Trophoblast cell (in vitro differentiated cells and primary cell): Measurements from ENCODE around the gene CAPN8.
A peak's percentile ranks its signal among the peaks of the same experiment; 100 is the strongest.

Source experiments
- DNase-seq, 2 donors: peaks; one replicate each; pipeline ENCODE4 v3.0.0-alpha.2; 2016
- H2AFZ ChIP-seq: 2 replicates; pipeline ENCODE4 v1.6.1; 2013; ENCODE audit warnings: low read length, moderate library complexity, mild to moderate bottlenecking; ENCODE audit not compliant: insufficient read depth, poor library complexity
- H2AK5ac ChIP-seq: 2 replicates; pipeline ENCODE4 v1.6.1; 2013; ENCODE audit warnings: mild to moderate bottlenecking, low read length
- H2BK120ac ChIP-seq: 2 replicates; pipeline ENCODE4 v1.6.1; 2013; ENCODE audit warnings: low read length, mild to moderate bottlenecking, moderate library complexity; ENCODE audit not compliant: insufficient read depth, poor library complexity
- H2BK12ac ChIP-seq: 2 replicates; pipeline ENCODE4 v1.6.1; 2013; ENCODE audit warnings: mild to moderate bottlenecking, low read length, moderate library complexity
- H2BK5ac ChIP-seq: 2 replicates; pipeline ENCODE4 v1.6.1; 2013; ENCODE audit warnings: low read length, low read depth, moderate library complexity, mild to moderate bottlenecking; ENCODE audit not compliant: poor library complexity
- H3K14ac ChIP-seq: 2 replicates; pipeline ENCODE4 v1.6.1; 2013; ENCODE audit warnings: mild to moderate bottlenecking, low read length
- H3K18ac ChIP-seq: 2 replicates; pipeline ENCODE4 v1.6.1; 2013; ENCODE audit warnings: mild to moderate bottlenecking, low read length
- H3K23ac ChIP-seq: 2 replicates; pipeline ENCODE4 v1.6.1; 2013; ENCODE audit warnings: low read length
- H3K27ac ChIP-seq: 2 replicates; pipeline ENCODE4 v1.5.1; 2013; ENCODE audit warnings: low read depth, mild to moderate bottlenecking, inconsistent platforms, low read length, moderate library complexity
- H3K27me3 ChIP-seq: 2 replicates; pipeline ENCODE4 v1.6.1; 2013; ENCODE audit warnings: inconsistent platforms, mild to moderate bottlenecking, low read length, moderate library complexity; ENCODE audit not compliant: insufficient read depth
- H3K36me3 ChIP-seq, 2 experiments: 1 replicate in 1 of 2; 2 replicates in 1 of 2; pipeline ENCODE4 v1.6.1; 2013; ENCODE audit warnings: low read length in 2 of 2, mild to moderate bottlenecking in 2 of 2, moderate library complexity in 1 of 2; ENCODE audit not compliant: insufficient read depth in 2 of 2, control insufficient read depth in 1 of 2
- H3K4ac ChIP-seq: 2 replicates; pipeline ENCODE4 v1.6.1; 2013; ENCODE audit warnings: low read depth, mild to moderate bottlenecking, low read length, moderate library complexity
- H3K4me1 ChIP-seq, 2 experiments: 1 replicate in 1 of 2; 2 replicates in 1 of 2; pipeline ENCODE4 v1.6.1; 2013; ENCODE audit warnings: low read length in 2 of 2, mild to moderate bottlenecking in 2 of 2, moderate library complexity in 1 of 2; ENCODE audit not compliant: insufficient read depth in 2 of 2, control insufficient read depth in 1 of 2
- H3K4me2 ChIP-seq: 2 replicates; pipeline ENCODE4 v1.6.1; 2013; ENCODE audit warnings: inconsistent platforms, mild to moderate bottlenecking, low read length, moderate library complexity
- H3K4me3 ChIP-seq: 2 replicates; pipeline ENCODE4 v1.5.1; 2013; ENCODE audit warnings: mild to moderate bottlenecking, low read depth, low read length, inconsistent platforms
- H3K79me1 ChIP-seq: one replicate; pipeline ENCODE4 v1.6.1; 2013; ENCODE audit warnings: low read length
- H3K79me2 ChIP-seq: 2 replicates; pipeline ENCODE4 v1.6.1; 2013; ENCODE audit warnings: low read length, mild to moderate bottlenecking; ENCODE audit not compliant: control insufficient read depth, insufficient read depth, poor library complexity
- H3K9ac ChIP-seq: 2 replicates; pipeline ENCODE4 v1.6.1; 2013; ENCODE audit warnings: mild to moderate bottlenecking, low read length
- H3K9me3 ChIP-seq: 2 replicates; pipeline ENCODE4 v1.6.1; 2013; ENCODE audit warnings: low read depth, mild to moderate bottlenecking, control low read depth, inconsistent platforms, low read length; ENCODE audit not compliant: insufficient read depth
- H4K12ac ChIP-seq: 2 replicates; pipeline ENCODE4 v1.6.1; 2013; ENCODE audit warnings: low read depth, mild to moderate bottlenecking, low read length, moderate library complexity
- H4K8ac ChIP-seq: 2 replicates; pipeline ENCODE4 v1.6.1; 2013; ENCODE audit warnings: low read depth, mild to moderate bottlenecking, low read length, moderate library complexity
- H4K91ac ChIP-seq: one replicate; pipeline ENCODE4 v1.6.1; 2013; ENCODE audit warnings: low read depth, mild to moderate bottlenecking, low read length, moderate library complexity
- WGBS: extraction: QIAGEN DNeasy Blood & Tissue Kit; methylation state at CpG from one replicate; pipeline ENCODE4 v1.1.7; 2013; ENCODE audit warnings: missing lambda C conversion rate; ENCODE audit not compliant: insufficient read length, insufficient coverage; ENCODE audit errors: extremely low coverage; 5-methylcytosine and 5-hydroxymethylcytosine counted together

Gene CAPN8

DNA sequence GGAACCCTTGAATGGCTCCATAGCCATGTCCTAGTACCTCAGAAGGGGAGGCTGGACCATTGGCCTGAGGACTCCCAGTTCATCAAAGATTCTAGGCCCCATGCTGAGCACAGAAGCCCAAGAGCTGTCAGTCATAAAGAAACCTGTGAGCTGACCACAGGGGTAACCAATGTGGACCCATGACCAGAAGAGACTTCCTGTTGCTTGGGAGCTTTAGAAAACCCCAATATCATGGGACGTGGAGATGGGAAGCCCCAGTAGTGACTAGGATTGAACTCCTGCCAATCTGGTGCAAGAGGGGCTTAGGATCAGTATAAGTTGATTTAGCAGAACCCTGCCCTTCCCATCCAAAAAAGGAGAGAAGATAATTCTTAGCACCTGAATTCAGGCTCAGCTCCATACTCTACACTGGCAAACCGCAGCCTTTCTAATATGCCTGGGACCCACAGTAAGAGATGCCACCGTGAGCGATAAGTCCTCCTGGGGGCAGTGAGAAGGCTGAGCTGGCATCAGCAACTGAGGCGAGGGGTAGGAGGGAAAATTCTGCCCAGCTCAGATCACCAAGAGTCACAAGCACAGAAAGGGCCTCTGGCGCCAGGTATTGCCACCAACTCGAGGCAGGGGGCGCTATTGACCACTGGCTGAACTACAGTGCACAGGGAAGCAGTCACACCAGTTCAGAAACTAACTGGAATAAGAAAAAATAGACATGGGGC lies 108.9 kb downstream of the CAPN8 start:
- no CpG with 5 or more reads among the region's 8 CpGs for WGBS

DNA sequence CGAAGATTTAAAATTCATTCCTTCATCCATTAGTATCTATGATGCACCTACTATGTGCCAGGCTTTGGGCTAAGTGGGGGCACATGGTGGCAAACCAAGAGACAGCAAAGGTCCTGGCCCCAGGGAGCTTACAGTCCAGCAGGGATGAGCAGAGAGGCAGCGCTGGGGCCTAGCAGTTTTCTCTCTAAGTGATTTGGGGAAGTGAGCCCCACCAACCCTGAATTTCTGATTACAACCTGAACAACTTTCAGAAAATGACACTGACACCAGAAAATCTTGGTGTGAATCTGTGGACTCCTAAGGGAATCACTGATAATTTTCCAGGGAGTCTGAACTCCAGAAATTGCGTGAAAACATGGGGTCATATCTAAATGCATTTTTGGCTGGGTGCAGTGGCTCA lies 111.5 kb downstream of the CAPN8 start:
- WGBS, result no CpG with 5 or more reads among the region's 3 CpGs
- H3K79me2 ChIP-seq, result no peaks in the 10 kb centered on the region

More for the DNA sequence above, 108.9 kb downstream of the CAPN8 start:
- no peaks in the 10 kb centered on the region for H3K4me1 ChIP-seq
- H3K79me1 ChIP-seq, result no peaks in the 10 kb centered on the region
- H4K91ac ChIP-seq, result no peak overlapping the region
- no peak overlapping the region for H3K27ac ChIP-seq
- no peak overlapping the region for H2AK5ac ChIP-seq
- H2BK120ac ChIP-seq, result no peak overlapping the region
- H3K4me2 ChIP-seq, result no peak overlapping the region
- H3K14ac ChIP-seq, result no peak overlapping the region
- no peak overlapping the region for H3K4me3 ChIP-seq
- H3K18ac ChIP-seq, result no peak overlapping the region
- no peak overlapping the region for H2BK12ac ChIP-seq
- H2BK5ac ChIP-seq, result no peak overlapping the region
- peak; percentile 21 to 72 for DNase-seq
- no peak overlapping the region for H3K9ac ChIP-seq
- no peak overlapping the region for H4K8ac ChIP-seq
- no peaks in the 10 kb centered on the region for H3K79me2 ChIP-seq
- no peaks in the 10 kb centered on the region for H3K9me3 ChIP-seq
- H3K23ac ChIP-seq, result no peak overlapping the region
- no peaks in the 10 kb centered on the region for H3K27me3 ChIP-seq
- H4K12ac ChIP-seq, result no peak overlapping the region
- no peak overlapping the region for H2AFZ ChIP-seq
- H3K36me3 ChIP-seq, result no peaks in the 10 kb centered on the region
- no peak overlapping the region for H3K4ac ChIP-seq

DNA sequence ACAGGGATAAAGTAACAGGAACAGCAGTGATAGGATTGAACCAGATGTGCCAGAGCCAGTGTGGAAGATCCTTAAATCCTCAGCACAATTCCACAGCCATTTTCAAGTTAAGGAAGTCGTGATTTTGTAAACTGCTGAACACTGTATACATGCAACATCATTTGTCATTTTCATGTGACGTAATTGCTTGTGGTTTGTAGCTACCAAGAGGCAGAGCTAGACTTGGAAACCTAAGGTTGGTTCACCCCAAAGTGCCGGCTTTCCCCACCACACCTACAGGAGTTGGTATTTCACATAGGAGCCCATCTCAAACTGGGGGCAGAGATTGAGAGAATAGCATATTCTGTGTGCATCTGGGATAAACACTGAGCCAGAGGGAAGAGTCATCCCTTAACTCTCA lies 113.9 kb downstream of the CAPN8 start:
- H3K18ac ChIP-seq, result no peak overlapping the region
- H3K4me3 ChIP-seq, result no peak overlapping the region
- H4K91ac ChIP-seq, result no peak overlapping the region
- H2BK12ac ChIP-seq, result no peak overlapping the region
- H2AFZ ChIP-seq, result no peak overlapping the region
- no peaks in the 10 kb centered on the region for H3K79me2 ChIP-seq
- H3K4me2 ChIP-seq, result no peak overlapping the region
- H3K4ac ChIP-seq, result no peak overlapping the region
- no peak overlapping the region for H4K8ac ChIP-seq
- H3K14ac ChIP-seq, result no peak overlapping the region
- H3K9ac ChIP-seq, result no peak overlapping the region
- no peak overlapping the region for H4K12ac ChIP-seq
- H3K27me3 ChIP-seq, result no peaks in the 10 kb centered on the region
- H3K9me3 ChIP-seq, result no peaks in the 10 kb centered on the region
- no peaks in the 10 kb centered on the region for H3K4me1 ChIP-seq
- H2BK5ac ChIP-seq, result no peak overlapping the region
- no CpG with 5 or more reads among the region's 3 CpGs for whole genome bisulfite sequencing
- H3K23ac ChIP-seq, result no peak overlapping the region
- no peak overlapping the region for H2BK120ac ChIP-seq
- H3K36me3 ChIP-seq, result no peaks in the 10 kb centered on the region
- no peak overlapping the region for H2AK5ac ChIP-seq
- H3K27ac ChIP-seq, result no peak overlapping the region
- no peak for DNase-seq
- no peaks in the 10 kb centered on the region for H3K79me1 ChIP-seq

More for the DNA sequence above, 111.5 kb downstream of the CAPN8 start:
- Histone ChIP-seq H2BK120ac (no peak overlapping the region), H3K27ac (no peak overlapping the region), H4K12ac (no peak overlapping the region), H3K79me1 (no peaks in the 10 kb centered on the region), H3K14ac (no peak overlapping the region), H3K4me3 (no peak overlapping the region), H2BK5ac (no peak overlapping the region), H4K8ac (no peak overlapping the region), H3K9ac (no peak overlapping the region), H3K18ac (no peak overlapping the region), H3K27me3 (no peaks in the 10 kb centered on the region), H3K4ac (no peak overlapping the region), H3K9me3 (no peaks in the 10 kb centered on the region), H3K4me1 (no peaks in the 10 kb centered on the region), H2BK12ac (no peak overlapping the region), H4K91ac (no peak overlapping the region), H2AFZ (no peak overlapping the region), H3K4me2 (no peak overlapping the region), H2AK5ac (no peak overlapping the region), H3K36me3 (no peaks in the 10 kb centered on the region), H3K23ac (no peak overlapping the region)
- DNase-seq, result no peak

DNA sequence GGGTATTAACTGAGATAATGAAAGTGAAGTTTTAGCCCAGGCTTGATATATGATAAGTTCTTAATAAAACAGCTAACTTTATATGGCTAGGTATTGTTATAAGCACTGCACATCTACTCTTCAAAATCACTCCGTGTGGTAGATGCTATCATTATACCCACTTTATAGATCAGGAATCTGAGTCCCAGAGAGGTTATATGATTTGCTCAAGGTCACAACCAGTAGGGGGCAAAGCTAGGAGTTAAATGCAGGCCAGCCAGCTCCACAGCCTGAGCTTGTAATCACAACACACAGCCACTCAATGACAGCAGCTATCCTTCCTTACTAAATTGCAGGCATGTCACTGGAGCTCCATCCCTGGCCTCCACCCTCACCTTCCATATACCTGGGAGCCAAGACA lies 115.8 kb downstream of the CAPN8 start:
- Histone ChIP-seq H3K9ac (no peak overlapping the region), H2BK5ac (no peak overlapping the region), H4K91ac (no peak overlapping the region), H3K14ac (no peak overlapping the region), H3K27ac (no peak overlapping the region), H3K18ac (no peak overlapping the region), H3K4me3 (no peak overlapping the region), H3K4me1 (no peaks in the 10 kb centered on the region), H3K4ac (no peak overlapping the region), H4K12ac (no peak overlapping the region), H3K79me2 (no peaks in the 10 kb centered on the region), H3K36me3 (no peaks in the 10 kb centered on the region), H4K8ac (no peak overlapping the region), H2BK12ac (no peak overlapping the region), H3K4me2 (no peak overlapping the region), H3K23ac (no peak overlapping the region), H2AK5ac (no peak overlapping the region), H3K9me3 (no peaks in the 10 kb centered on the region), H2AFZ (no peak overlapping the region), H3K79me1 (no peaks in the 10 kb centered on the region), H3K27me3 (no peaks in the 10 kb centered on the region), H2BK120ac (no peak overlapping the region)
- no peak for DNase-seq
- WGBS, result no CpG with 5 or more reads among the region's 1 CpG
